Loucy (cell line): ENCODE results near the gene PRDM5.

Experiments
- H2AFZ ChIP-seq: fragments of 200-600 bp; sonication (generic); 2 replicates; pipeline ENCODE4 v1.6.0; 2016; ENCODE audit warnings: antibody characterized with exemption, mild to moderate bottlenecking, low read length, moderate library complexity
- H3F3A ChIP-seq: fragments of 200-600 bp; 2 replicates; pipeline ENCODE4 v1.6.0; 2016; ENCODE audit warnings: antibody characterized with exemption, low read depth, mild to moderate bottlenecking
- H3K27me3 ChIP-seq: fragments of 200-600 bp; sonication (generic); 2 replicates; pipeline ENCODE4 v1.6.1; 2014; ENCODE audit warnings: low read length, mild to moderate bottlenecking; ENCODE audit not compliant: insufficient read depth, poor library complexity, severe bottlenecking
- H3K36me3 ChIP-seq: fragments of 200-600 bp; sonication (generic); 2 replicates; pipeline ENCODE4 v1.6.1; 2016; ENCODE audit warnings: low read length; ENCODE audit not compliant: insufficient read depth
- H3K4me1 ChIP-seq: fragments of 200-600 bp; sonication (generic); 2 replicates; pipeline ENCODE4 v1.5.1; 2014; ENCODE audit warnings: low read length, mild to moderate bottlenecking; ENCODE audit not compliant: insufficient read depth, poor library complexity, severe bottlenecking
- H3K4me2 ChIP-seq: fragments of 200-600 bp; sonication (generic); 2 replicates; pipeline ENCODE4 v1.6.0; 2014; ENCODE audit warnings: antibody characterized with exemption, low read length, low read depth, mild to moderate bottlenecking; ENCODE audit not compliant: poor library complexity, severe bottlenecking
- H3K4me3 ChIP-seq: fragments of 200-600 bp; sonication (generic); 2 replicates; pipeline ENCODE4 v1.5.1; 2014; ENCODE audit warnings: low read length, mild to moderate bottlenecking, mixed read lengths; ENCODE audit not compliant: poor library complexity, severe bottlenecking
- H3K79me2 ChIP-seq: fragments of 200-600 bp; sonication (generic); 2 replicates; pipeline ENCODE4 v1.6.1; 2014; ENCODE audit warnings: low read length; ENCODE audit not compliant: insufficient read depth
- H3K9ac ChIP-seq: fragments of 200-600 bp; sonication (generic); 2 replicates; pipeline ENCODE4 v1.6.0; 2014; ENCODE audit warnings: mild to moderate bottlenecking, low read depth, low read length, moderate library complexity; ENCODE audit not compliant: poor library complexity, severe bottlenecking
- H3K9me2 ChIP-seq: fragments of 200-600 bp; sonication (generic); replicated peaks from 2 replicates; pipeline ENCODE4 v1.6.1; 2016; ENCODE audit warnings: low read depth, low read length, mixed read lengths
- H3K9me3 ChIP-seq: fragments of 200-600 bp; sonication (generic); 2 replicates; pipeline ENCODE4 v1.6.1; 2014; ENCODE audit warnings: mild to moderate bottlenecking, antibody characterized with exemption, low read length, low read depth; ENCODE audit not compliant: insufficient read depth
- H4K20me1 ChIP-seq: fragments of 200-600 bp; sonication (generic); 2 replicates; pipeline ENCODE4 v1.6.0; 2014; ENCODE audit warnings: antibody characterized with exemption, low read length, mild to moderate bottlenecking; ENCODE audit not compliant: insufficient read depth, poor library complexity, severe bottlenecking
- CTCF ChIP-seq: fragments of 200-600 bp; sonication (generic); conservative IDR thresholded peaks from 2 replicates; pipeline ENCODE4 v1.5.1; 2014; ENCODE audit warnings: mild to moderate bottlenecking, antibody characterized with exemption, low read length
- EZH2phosphoT487 ChIP-seq: fragments of 200-600 bp; IDR thresholded peaks from 2 replicates; pipeline ENCODE4 v1.6.1; 2018; ENCODE audit warnings: antibody characterized with exemption, mild to moderate bottlenecking, moderate library complexity, borderline replicate concordance

The PRDM5 gene

GRCh38 chr4:120926358-120927025, 4.0 kb upstream of the PRDM5 start:
- no peaks in the 10 kb centered on the region for H3K9me2 ChIP-seq

GRCh38 chr4:120924931-120925330, 2.4 kb upstream of the PRDM5 start:
- Histone ChIP-seq H3K4me1 (no peaks in the 10 kb centered on the region), H2AFZ (no peak overlapping the region), H3K9me3 (no peaks in the 10 kb centered on the region), H4K20me1 (no peaks in the 10 kb centered on the region), H3K27me3 (no peaks in the 10 kb centered on the region), H3K9me2 (no peaks in the 10 kb centered on the region), H3K4me3 (no peak overlapping the region), H3F3A (no peaks in the 10 kb centered on the region), H3K9ac (no peak overlapping the region), H3K36me3 (no peaks in the 10 kb centered on the region), H3K79me2 (no peaks in the 10 kb centered on the region), H3K4me2 (no peak overlapping the region)
- TF ChIP-seq CTCF, result no peak
- no peak for TF ChIP-seq EZH2phosphoT487

More at GRCh38 chr4:120926358-120927025, 4.0 kb upstream of the PRDM5 start:
- H3K36me3 ChIP-seq, result no peaks in the 10 kb centered on the region
- no peak for TF ChIP-seq CTCF
- TF ChIP-seq EZH2phosphoT487, result no peak
- H3F3A ChIP-seq, result no peaks in the 10 kb centered on the region
- no peaks in the 10 kb centered on the region for H4K20me1 ChIP-seq
- no peak overlapping the region for H3K4me3 ChIP-seq
- no peaks in the 10 kb centered on the region for H3K4me1 ChIP-seq
- no peak overlapping the region for H2AFZ ChIP-seq
- no peaks in the 10 kb centered on the region for H3K27me3 ChIP-seq
- H3K9ac ChIP-seq, result no peak overlapping the region
- H3K79me2 ChIP-seq, result no peaks in the 10 kb centered on the region
- no peak overlapping the region for H3K4me2 ChIP-seq
- H3K9me3 ChIP-seq, result no peaks in the 10 kb centered on the region

DNA sequence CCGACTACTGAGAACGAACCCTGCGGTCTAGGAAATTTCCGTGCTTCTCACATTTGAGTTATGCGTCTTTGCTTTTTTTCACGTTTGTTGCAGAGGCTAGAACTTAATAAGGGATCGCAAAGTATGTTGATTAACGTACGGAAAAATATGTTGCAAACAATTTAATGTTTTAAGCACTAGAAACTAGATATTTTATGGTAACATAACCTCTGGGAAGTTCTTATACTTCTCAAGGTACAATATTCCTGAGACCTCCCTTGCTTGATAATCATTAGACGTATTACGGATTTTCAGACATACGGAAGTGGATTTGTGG, 639 bp upstream of the PRDM5 start:
- TF ChIP-seq EZH2phosphoT487, result no peak
- TF ChIP-seq CTCF, result no peak
- Histone ChIP-seq H3K9me2 (no peaks in the 10 kb centered on the region), H2AFZ (no peak overlapping the region), H3K36me3 (no peaks in the 10 kb centered on the region), H3K79me2 (no peaks in the 10 kb centered on the region), H3K4me2 (no peak overlapping the region), H4K20me1 (no peaks in the 10 kb centered on the region), H3K4me1 (no peaks in the 10 kb centered on the region), H3K9me3 (no peaks in the 10 kb centered on the region), H3K4me3 (no peak overlapping the region), H3K27me3 (no peaks in the 10 kb centered on the region), H3K9ac (no peak overlapping the region), H3F3A (no peaks in the 10 kb centered on the region)
